ENCODE results near the gene NPHS1.
"Not testable (repeated sequence)": the region's sequence is repeated elsewhere in the genome, so short reads cannot be mapped to it uniquely, and the experiment has no call there.

NPHS1 gene, protein sequence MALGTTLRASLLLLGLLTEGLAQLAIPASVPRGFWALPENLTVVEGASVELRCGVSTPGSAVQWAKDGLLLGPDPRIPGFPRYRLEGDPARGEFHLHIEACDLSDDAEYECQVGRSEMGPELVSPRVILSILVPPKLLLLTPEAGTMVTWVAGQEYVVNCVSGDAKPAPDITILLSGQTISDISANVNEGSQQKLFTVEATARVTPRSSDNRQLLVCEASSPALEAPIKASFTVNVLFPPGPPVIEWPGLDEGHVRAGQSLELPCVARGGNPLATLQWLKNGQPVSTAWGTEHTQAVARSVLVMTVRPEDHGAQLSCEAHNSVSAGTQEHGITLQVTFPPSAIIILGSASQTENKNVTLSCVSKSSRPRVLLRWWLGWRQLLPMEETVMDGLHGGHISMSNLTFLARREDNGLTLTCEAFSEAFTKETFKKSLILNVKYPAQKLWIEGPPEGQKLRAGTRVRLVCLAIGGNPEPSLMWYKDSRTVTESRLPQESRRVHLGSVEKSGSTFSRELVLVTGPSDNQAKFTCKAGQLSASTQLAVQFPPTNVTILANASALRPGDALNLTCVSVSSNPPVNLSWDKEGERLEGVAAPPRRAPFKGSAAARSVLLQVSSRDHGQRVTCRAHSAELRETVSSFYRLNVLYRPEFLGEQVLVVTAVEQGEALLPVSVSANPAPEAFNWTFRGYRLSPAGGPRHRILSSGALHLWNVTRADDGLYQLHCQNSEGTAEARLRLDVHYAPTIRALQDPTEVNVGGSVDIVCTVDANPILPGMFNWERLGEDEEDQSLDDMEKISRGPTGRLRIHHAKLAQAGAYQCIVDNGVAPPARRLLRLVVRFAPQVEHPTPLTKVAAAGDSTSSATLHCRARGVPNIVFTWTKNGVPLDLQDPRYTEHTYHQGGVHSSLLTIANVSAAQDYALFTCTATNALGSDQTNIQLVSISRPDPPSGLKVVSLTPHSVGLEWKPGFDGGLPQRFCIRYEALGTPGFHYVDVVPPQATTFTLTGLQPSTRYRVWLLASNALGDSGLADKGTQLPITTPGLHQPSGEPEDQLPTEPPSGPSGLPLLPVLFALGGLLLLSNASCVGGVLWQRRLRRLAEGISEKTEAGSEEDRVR (N-terminal part only)

DNA sequence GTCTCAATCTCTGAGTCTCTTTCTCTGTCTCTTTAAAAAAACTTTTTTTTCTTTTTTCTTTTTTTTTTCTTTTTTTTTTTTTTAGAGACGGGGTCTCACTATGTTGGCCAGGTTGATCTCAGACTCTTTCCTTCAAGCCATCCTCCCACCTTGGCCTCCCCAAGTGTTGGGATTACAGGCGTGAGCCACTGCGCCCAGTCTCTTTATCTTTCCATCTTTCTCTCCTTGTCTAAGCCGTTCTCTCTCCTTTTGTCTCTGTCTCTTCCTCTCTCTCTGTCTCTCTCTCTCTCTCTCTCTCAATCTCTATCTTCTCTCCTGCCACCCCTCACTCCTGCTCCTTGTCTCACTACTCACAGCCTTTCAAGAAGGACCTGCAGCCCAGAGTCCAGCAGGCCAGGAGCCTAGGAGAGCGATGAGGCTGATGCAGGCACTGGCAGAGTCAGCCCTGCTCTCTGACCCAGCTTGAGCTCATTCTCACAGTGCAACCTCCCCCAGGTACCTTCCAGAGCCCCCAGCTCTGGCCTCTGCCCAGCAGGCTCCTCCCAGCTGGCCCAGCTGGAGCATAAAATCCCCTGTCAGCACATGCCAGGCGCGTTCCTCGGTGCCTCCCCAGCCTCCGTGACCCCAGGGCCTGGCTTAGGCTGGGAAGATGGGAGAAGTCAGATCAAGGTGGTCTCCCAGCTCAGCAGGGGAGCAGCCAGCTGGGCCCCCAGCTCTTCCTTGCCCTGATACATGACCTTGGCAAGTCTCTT is at the start of gene NPHS1:
Gene NPHS1 (minus strand): TSS at position 476 of the 752 bp plus-strand sequence. CDS start 667 bp downstream, outside the sequence.
- no peak for DNase-seq

DNA sequence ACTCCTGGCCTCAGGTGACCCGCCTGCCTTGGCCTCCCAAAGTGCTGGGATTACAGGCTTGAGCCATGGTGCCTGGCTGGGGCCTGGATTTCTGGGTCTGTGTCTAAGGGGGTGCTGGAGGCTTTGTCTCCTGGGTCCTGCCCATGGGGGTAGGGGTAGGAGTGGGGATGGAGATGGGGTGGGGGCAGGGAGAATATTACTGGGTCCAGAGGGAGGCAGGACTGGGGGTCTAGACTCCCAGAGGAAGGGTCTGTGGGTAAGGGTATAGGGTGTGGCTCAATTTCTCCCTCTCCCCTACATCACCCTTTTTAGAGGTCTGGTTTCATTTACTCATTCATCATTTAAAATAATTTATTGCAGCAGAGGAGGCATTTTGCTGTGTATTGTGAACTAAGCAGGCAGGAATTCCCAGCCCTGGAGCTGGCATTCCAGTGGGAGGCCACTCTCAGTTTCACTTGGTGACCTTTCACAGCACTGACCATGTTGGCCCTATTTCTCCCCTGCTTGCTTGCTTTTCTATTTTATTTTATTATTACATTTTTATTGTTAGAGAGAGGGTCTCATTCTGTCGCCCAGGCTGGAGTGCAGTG is 48.8 kb upstream of the NPHS1 start:
- no peak for DNase-seq

DNA sequence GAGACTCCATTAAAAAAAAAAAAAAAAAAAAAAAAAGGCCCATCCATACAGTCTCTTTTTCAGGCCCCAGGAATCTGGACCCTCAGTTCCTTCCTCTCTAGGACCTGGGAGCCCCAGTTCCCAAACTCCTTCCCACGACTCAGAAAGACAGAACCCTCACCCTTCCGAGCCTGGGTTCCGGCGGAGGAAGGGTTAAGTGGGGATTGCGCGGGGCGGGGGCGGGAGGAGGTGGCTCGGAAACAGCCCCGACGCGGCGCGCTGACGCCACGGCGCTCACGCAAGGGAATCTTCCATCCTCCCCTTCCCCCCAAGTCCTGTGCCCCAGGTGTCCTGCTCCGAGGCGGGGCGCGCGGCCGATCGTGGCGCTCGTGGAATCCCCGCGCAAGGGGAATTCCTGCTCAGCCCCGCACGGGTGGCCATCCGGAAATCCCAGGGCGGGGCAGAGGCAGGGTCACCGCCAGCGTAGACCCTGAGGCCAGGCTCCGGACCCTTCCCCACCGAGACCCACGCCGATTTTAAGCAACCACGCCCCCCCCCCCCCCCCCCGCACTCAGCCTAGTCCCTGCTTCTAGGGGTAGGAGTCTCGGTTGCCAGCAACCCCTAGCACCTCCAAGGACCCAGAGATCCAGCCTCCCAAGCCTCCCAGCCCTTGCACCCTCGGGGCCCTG is 47.4 kb upstream of the NPHS1 start:
- peak; percentile 88 for DNase-seq

DNA sequence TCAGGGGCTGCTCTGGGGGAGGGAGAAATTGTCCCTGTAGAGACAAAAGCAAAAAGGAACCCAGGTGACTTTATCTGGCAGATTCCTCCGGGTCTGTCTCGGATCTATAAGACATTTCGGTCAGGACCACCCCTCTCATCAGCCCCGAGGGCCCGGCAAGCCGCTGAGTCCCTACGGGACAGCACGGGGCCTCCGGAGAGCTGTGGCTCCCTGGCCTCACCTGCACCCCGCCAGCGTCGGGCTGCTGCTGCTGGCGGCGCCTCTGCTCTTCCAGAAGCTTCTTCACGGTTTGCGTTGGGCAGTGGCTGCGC is 46.1 kb upstream of the NPHS1 start:
- no peak for DNase-seq

DNA sequence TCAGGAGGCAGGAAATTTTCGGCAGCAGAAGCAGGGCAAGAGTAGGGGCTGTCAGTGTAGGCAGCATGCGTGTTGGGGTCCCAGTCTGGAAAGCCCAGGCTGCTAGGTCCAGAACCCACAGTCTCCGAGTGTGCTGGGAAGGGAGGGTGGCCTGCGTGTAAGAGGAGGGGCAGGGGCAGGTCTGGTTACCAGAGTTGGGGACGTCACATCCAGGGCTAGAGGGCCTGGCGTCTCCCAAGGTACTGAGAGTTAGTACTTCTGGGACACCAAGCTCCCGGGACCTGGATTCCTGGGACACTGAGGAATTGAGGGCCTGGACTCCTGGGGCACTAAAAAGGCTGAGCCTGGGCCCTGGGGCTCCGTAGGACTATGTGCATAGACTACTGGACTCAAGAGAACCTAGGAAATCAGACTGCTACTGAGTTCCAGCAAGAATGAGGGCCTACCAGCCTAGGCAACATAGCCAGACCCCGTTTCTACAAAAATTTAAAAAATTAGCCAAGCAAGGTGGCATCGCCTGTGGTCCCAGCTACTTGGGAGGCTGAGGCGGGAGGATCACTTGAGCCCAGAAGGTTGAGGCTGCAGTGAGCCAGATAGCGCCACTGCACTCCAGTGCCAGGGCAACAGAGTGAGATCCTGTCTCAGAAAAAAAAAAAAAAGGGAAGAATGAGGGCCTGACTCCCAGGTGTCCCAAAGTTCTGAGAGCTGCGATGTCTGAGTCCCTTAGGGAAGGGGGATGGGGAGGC is 45.6 kb upstream of the NPHS1 start:
- no peak for DNase-seq

DNA sequence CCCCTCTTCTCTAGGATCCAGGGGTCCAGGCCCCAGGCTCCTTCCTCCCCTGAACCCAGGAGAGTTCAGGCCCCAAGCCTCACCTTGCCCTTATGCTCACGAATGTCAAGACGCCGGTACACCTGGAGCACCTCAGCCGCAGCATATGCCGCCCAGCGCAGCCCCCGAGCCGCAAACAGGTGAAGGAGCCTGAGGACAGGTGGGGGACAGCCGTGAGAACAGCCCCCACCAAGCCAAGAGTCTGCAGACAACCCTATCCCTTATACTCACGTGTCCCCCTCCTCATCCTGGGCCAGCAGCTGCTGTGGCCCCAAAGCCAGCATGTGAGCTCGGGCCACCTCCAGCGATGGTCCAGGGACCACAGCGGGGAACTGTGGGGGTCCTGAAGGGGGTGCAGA is 44.3 kb upstream of the NPHS1 start:
- no peak for DNase-seq

DNA sequence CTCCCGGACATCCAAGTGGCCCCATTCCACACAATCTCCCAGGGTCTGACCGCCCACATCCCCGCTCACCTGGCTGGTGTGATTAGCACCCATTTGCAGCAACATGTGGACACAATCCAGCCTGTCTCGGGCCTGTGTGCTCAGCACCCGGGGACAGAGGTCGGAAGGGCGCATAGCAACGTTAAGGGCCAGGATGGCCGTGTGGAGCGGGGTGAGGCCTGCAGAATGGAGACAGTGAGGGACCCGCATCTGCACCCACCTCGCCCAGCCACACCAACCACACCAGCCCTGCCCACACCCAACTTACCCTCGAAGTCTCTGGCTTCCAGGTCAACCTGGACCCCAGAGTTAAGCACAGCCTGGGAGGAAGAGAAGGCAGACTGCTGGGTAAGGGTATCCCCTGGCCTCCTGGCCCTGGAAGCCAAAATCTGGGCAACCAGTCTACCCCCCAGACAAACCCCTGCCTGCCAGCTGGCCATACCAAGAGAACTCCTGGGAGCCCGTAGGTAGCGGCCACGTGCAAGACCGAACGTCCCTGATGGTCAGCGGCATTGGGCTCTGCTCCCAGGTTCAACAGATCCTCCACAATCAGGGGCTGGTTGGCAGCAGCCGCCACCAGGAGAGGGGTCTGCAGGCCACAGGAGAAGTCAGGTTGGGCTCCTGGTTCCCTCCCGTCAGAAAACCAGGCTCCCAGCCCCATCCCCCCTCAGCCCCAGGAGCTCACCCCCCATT is 43.8 kb upstream of the NPHS1 start:
- DNase-seq: no peak

DNA sequence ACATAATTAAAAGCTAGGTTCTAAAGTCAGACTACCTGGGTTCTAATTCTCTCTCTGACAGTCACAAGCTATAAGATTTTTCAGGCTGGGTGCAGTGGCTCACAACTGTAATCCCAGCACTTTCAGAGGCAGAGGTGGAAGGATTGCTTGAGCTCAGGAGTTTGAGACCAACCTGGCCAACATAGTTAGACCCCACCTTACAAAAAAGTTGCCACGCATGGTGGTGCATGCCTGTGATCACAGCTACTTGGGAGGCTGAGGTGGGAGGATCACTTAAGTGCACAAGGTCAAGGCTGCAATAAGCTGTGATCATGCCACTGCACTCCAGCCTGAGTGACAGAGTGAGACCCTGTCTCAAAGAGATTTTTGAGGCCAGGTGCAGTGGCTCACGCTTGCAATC is 42.0 kb upstream of the NPHS1 start:
- DNase-seq: no peak

DNA sequence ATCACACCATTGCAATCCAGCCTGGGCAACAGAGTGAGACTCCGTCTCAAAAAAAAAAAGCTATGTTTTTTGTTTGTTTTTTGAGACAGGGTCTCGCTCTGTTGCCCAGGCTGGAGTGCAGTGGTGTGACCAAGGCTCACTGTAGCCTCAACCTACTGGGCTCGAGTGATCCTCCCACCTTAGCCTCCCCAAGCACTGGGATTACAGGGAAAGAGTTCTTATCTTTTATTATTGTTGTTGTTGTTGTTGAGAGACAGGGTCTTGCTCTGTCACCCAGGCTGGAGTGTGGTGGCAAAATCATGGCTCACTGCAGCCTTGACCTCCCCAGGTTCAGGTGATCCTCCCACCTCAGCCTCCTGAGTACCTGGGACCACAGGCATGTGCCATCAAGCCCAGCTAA is 39.5 kb upstream of the NPHS1 start:
- DNase-seq: not testable (repeated sequence)

DNA sequence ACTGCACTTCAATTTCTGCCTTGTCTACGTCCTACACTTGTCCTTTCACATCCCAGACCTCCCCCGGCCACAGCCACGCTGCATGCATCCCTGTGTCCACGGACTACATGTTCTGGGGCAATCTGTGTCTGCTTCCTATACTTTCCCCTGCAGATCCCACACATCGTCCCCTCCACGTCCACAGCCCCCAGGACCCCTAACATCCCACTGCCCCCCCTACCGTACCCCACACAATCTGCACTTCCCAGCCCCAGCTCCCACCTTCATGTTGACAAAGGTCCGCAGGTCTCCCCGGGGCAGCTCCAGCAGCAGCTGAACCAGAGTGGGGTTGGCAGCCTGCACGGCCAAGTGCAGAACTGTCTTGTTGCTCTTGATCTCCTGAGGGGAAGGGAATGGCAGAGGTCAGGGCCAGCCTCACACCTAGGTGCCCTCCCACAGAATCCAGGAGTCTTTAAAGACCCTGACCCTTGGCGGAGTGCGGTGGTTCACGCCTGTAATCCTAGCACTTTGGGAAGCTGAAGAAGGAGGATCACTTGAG is 37.9 kb upstream of the NPHS1 start:
- DNase-seq: no peak

DNA sequence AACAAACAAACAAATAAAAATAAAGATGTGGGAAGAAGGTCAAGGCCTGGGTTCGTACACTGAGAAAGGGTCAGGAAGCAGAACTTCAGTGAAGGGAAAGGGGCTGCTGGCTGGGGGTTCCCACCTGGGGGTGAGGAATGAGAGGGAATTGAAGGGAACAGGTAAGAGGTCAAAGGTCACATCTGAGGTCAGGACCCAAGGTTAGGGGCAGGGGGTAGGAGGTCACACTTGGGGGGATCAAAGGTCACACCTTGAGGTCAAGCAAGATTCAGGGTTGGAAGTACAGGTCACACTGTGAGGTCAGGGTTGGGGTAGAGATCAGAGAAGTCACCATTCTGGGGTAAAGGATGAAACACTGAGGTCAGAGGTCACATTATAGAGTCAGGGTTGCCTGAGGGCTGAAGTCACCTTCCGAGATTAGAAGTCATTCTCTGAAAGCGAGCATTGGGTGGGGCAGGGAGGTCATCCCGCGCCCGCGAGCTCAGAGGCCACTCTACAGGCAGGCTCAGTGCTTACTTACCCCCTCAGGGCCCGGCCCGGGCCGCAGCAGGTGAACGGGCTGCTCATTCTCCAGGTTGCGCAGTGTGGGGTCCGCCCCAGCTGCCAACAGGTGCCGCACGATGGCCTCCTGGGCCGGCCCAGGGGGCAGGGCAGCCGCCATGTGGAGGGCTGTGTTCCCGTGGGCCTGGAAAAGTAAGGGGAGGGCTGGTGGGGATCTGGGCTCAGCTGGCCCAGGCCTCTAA is 37.2 kb upstream of the NPHS1 start:
- no peak for DNase-seq

DNA sequence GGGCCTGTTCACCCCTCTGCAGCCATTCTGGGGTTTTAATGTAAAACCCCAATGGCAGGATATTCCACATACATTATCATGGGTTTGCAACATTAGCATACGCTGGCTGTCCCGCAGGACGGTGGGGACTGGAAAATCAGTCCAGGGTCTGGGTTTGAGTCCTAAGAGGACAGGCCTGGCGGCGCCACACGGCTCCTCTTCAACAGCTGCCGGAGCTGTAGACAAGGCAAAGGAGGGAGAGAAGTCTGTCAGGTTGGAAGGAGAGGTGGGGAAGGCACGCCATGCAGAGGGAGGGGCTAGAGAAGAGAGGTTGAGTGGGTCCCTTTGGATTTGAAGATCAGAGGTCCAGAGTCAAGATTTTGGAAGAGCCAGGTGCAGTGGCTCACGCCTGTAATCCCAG is 36.1 kb upstream of the NPHS1 start:
- DNase-seq: no peak

DNA sequence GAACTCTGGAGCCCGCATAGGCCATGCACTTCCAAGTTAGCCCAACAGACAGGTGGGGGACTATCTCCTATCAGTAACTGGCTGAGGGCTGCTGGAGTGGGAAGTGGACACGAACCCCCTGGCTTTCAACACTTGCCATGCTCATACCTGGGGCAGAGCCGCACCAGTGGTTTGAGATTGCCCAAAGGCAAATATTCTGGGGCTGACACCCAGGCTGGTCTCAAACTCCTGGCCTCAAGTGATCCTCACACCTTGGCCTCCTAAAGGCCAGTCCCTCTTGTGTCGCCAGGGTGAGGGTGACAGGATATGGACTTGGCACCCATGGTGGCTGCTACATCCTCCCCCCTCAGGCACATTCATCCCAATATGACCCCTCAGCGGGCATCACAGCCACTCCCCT is 34.9 kb upstream of the NPHS1 start:
- no peak for DNase-seq

DNA sequence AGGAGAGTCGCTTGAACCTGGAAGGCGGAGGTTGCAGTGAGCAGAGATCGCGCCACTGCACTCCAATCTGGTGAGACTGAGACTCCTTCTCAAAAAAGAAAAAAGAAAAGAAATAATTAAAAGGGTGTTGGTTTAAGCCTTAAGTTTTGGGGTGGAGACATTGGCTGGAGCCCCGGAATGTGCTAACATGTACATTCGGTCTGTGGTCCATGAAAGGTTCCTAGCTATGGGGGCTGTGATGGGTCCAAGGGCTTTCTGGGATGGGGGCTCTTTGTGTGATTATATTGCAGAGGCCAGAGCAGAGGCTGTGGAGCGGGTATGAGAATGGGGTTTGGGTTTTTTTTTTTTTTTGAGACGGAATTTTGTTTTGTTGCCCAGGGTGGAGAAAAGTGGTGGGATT is 33.6 kb upstream of the NPHS1 start:
- DNase-seq: no peak

DNA sequence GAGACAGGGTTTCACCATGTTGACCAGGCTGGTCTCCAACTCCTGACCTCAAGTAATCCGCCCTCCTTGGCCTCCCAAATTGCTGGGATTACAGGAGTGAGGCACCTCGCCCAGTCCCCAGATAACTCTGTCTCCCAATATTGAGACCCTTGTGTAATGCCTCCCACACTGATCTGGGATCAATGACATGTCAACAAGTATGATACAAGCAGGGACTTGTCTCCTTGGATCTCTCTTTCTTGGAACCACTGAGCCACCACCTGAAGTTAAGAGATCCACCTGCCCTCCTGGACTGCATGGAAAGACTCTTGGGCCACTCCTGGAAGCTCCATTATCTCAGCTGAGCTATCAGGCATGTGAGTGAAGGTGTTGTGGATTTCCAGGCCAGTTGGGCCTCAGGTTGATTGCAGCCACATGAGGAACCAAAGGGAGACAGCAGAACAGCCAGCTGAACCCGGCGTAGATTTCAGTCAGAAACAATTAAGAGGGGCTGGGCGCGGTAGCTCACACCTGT is 33.0 kb upstream of the NPHS1 start:
- no peak for DNase-seq

DNA sequence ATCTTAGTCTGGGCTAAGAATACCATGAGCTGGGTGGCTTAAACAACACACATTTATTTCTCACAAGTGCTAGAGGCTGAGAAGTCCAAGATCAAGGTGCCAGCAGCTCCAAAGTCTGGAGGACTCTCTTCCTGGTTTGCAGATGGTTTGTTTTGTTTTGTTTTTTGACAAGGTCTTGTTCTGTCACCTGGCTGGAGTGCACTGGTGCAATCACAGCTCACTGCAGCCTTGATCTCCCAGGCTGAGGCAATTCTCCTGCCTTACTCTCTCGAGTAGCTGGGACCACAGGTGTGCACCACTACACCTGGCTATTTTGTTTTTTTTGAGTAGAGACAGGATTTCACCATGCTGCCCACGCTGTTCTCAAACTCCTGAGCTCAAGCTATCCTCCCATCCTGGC is 31.6 kb upstream of the NPHS1 start:
- no peak for DNase-seq

DNA sequence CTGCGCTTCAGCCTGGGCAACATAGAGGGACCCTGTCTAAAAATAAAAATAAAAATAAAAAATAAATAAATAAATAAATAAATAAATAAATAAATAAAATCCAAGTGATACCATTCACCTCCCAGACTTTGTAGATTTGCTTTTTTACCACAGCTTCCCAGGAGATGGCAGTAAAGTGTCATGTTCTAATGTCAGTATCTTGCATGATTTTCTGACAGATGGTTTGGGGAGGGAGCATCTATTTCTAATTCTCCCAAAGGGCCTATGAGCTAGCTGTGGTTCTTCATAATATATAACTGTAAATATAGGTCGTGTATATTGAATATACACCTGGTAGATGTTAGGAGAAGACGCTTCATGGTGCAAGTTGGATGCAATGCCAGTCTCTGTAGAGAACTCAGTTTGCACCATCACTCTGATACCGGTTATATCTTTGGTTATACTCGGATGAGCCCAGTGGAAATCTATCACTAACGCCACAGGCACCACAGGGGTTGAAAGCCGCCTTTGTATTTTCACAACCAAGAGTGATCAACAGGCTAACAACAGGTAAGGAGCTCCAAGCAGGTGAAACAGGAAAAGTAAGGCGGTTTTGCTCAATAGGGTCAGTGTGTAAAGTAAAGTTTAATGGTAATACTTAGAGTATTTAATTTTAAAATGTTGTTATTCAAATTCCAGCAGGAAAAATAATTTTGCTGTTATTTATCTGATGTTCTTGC is 30.0 kb upstream of the NPHS1 start:
- DNase-seq: no peak

DNA sequence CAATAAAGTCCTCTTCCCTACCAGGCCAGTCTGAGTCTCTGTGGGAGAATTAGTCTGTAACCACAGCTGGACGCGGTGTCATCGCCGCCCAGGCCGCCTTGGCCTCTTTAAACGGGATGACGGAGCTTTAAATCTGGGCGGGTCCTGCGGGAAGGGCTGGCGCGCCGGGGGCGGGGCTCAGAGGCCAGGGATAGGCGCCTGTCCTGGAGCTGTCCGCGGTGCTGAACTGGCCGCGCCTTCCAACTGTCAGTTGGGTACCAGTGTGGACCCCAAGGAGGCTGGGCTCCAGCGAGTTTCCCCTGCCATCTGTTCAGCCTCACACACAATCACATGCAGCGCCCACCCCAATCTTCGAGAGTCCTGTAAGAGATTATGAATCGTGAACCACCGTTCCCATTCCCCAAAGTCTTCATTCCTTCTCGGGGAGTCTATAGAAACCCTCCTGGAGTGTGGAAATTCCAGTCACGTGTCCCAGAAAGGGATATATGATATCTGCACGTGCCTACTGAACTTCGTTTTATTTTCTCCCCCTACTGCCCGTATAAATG is 27.5 kb upstream of the NPHS1 start:
- DNase-seq: peak; percentile 65
